ENCODE data around the gene GRM1.

The GRM1 gene

DNA sequence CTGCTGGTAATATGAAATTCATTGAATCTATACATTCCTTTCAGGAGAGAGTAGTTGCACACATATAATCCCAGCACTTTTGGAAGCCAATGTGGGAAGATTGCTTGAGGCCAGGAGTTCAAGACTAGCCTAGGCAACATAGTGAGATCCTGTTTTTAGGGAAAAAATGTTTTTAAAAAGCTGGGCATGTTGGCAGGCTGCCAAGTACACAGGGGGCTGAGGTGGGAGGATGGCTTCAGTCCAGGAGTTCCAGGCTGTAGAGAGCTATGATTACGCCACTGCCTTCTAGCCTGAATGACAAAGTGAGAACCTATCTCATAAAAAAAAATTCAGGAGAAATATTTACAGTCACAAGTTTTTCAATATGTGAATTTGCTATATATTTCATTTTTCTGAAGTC, 71.9 kb downstream of the GRM1 start:
- no peak for DNase-seq (ENCODE audit: low spot score)

- DNase-seq (ENCODE audit: low spot score), result no peak
Measured at GRCh38 chr6:146103416-146104072, 74.7 kb downstream of the GRM1 start.

- DNase-seq (ENCODE audit: low spot score), result no peak
Measured at GRCh38 chr6:146106532-146106931, 77.7 kb downstream of the GRM1 start.

DNA sequence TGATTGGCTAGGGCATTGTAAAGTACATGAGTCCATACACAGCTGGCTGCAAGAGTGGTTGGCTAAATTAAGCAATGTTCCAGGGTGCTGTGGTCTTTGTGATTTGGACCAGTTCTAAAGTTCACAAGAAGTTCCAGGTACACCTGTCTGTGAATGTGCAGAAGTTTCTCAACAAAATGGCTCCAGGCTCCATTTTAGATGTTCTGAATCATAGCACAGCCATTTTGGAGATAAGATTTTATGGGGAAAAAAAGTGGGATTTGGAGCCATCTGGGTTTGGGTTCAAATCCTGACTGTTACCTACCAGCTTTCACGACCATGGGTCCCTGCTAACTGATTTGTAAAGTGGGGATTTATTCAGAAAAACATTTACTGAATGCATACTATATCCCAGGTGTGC, 82.1 kb downstream of the GRM1 start:
- no peak for DNase-seq (ENCODE audit: low spot score)

GRCh38 chr6:146111881-146112450, 83.1 kb downstream of the GRM1 start:
- DNase-seq (ENCODE audit: low spot score), result no peak

GRCh38 chr6:146113084-146113623, 84.3 kb downstream of the GRM1 start:
- DNase-seq (ENCODE audit: low spot score), result no peak

GRCh38 chr6:146123616-146124015, 94.8 kb downstream of the GRM1 start:
- DNase-seq (ENCODE audit: low spot score), result no peak

GRCh38 chr6:146127447-146128215, 98.8 kb downstream of the GRM1 start:
- no peak for DNase-seq (ENCODE audit: low spot score)

DNA sequence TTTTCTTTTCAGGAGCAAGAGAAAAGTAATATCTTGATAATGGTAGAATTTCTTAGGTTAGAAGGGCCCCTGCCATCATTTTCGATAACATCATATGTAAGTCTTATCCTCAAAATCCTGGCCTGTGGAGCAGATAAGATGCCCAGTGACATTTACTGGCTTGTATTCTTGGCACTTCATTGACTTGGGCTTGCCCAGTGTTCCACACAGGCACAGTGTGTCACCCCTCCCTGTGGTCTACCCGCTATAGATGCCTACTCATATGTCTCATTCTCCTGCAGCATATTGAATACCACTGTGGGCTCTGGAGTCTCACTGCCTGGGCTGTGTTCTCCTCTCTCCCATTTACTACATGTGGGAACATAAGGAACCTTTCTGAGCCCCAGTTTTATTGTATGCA, 105.0 kb downstream of the GRM1 start:
- DNase-seq (ENCODE audit: low spot score), result no peak

DNA sequence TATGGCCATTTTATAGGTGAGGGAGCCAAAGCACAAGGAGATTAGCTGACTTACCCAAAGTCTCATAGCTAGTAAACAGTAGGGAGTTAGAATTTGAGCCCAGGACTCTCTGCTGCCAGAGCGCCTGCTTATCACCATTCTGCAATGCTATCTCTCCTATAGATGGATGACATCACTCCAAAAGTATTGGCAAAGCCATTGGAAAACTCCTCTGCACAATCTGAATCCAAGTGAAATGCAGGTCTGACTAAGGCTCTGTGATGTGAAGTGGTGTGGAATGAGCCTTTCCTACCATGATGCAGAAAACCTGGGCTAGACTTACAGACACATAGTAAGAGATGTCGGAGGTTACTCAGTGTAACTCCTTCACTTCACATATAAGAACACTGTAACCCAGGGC, 106.3 kb downstream of the GRM1 start:
- DNase-seq (ENCODE audit: low spot score), result no peak

GRCh38 chr6:146146836-146147235, 118.0 kb downstream of the GRM1 start:
- DNase-seq (ENCODE audit: low spot score), result no peak

DNA sequence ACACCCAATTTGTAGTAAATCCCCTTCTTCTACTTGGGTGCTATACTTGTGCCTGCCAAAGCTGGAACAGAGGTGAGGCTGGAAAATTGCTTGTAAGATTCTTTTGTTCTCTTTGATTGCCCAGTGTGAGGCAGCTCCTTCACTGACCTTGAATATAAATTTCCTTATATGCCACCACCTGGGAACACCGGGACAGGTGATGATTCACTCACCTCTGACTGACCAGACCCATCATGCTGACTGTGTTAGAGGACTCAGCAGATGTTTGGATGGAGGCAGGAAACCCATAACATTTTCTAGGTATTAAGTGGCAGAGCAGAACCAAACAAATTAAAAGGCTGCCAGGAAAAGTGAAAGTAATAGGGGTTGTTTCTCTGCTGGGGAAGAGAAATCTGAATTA, 120.9 kb downstream of the GRM1 start:
- no peak for DNase-seq (ENCODE audit: low spot score)

- no peak for DNase-seq (ENCODE audit: low spot score)
Measured at GRCh38 chr6:146153040-146153758, 124.3 kb downstream of the GRM1 start.

DNA sequence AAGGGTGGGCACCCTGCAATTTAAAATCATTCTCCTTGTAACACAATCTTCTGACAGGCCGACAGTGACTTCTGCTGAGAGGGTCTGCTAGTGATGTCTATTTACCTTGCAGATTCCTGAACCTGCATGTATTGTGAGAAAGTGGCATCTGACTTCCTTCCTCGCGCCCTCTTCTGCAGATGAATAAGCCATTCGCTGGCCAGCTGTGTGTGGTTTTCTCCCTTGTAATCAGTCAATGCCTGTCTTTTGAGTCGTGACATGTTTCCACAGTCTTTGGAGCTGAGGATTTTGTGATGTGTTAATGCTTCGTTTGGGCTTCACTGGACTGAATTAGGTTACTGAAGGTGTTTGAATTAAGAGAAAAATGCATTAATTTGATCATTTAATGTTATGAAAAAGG, 125.3 kb downstream of the GRM1 start:
- no peak for DNase-seq (ENCODE audit: low spot score)

- no peak for DNase-seq (ENCODE audit: low spot score)
Measured at GRCh38 chr6:146161664-146162063, 132.8 kb downstream of the GRM1 start.

DNA sequence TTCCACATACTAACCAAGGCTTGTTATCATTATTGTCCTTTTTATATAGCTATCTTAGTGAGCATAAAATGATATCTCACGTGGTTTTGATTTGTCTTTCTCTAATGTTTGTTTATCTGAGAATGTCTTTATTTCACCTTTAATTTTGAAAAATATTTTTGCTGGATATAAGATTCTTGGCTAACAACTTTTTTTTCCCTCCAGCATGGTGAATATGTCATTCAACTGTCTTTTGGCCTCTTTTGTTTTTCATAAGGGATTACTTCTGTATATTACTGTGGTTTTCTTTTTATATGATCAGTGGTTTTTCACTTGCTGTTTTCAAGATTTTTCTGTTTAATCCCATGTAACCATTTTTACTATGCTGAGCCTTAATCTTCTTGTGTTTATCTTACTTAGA, 141.0 kb downstream of the GRM1 start:
- no peak for DNase-seq (ENCODE audit: low spot score)

GRCh38 chr6:146177785-146178184, 148.9 kb downstream of the GRM1 start:
- no peak for DNase-seq (ENCODE audit: low spot score)

GRCh38 chr6:146183831-146184230, 155.0 kb downstream of the GRM1 start:
- DNase-seq (ENCODE audit: low spot score), result no peak

DNA sequence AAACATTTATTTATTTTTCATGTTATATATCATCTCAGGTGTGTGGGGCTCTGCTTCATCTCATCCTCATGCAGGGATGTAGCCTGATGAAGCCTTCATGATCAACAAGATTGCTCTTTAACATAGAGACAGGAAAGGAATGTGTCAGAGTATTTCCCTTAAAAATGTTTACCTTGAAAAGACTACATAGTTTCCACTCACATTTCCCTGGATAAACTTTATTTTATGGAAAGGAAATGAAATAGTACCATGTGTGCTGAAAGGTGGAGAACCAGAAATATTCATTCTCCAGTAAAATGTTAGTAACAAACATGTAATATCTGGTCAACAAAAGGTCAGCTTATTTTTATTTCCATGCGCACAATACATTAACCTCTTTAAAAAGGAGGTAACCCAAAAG, 155.8 kb downstream of the GRM1 start:
- no peak for DNase-seq (ENCODE audit: low spot score)

GRCh38 chr6:146189131-146189530, 160.3 kb downstream of the GRM1 start:
- DNase-seq (ENCODE audit: low spot score), result no peak

- DNase-seq (ENCODE audit: low spot score), result no peak
Measured at GRCh38 chr6:146190581-146190980, 161.7 kb downstream of the GRM1 start.

GRCh38 chr6:146191166-146191565, 162.3 kb downstream of the GRM1 start:
- DNase-seq (ENCODE audit: low spot score), result no peak

- DNase-seq (ENCODE audit: low spot score), result no peak
Measured at GRCh38 chr6:146191612-146192011, 162.8 kb downstream of the GRM1 start.
